DND-41 (cell line): ENCODE measurements around the gene DNMT3L.
"Not testable (repeated sequence)": the region's sequence is repeated elsewhere in the genome, so short reads cannot be mapped to it uniquely, and the experiment has no call there.

Experiments
- EZH2 ChIP-seq: IDR thresholded peaks from 3 replicates; pipeline ENCODE4 v1.6.1; 2012; ENCODE audit warnings: borderline replicate concordance, low read depth, mild to moderate bottlenecking, moderate library complexity, low read length, inconsistent platforms; ENCODE audit not compliant: severe bottlenecking
- TF ChIP-seq, protein P1 (sequence below): IDR thresholded peaks from 2 replicates; pipeline ENCODE4 v1.5.1; 2012; ENCODE audit warnings: borderline replicate concordance, low read length, moderate library complexity, mild to moderate bottlenecking; ENCODE audit not compliant: poor library complexity, severe bottlenecking; ENCODE audit errors: extremely low read depth

DNA sequence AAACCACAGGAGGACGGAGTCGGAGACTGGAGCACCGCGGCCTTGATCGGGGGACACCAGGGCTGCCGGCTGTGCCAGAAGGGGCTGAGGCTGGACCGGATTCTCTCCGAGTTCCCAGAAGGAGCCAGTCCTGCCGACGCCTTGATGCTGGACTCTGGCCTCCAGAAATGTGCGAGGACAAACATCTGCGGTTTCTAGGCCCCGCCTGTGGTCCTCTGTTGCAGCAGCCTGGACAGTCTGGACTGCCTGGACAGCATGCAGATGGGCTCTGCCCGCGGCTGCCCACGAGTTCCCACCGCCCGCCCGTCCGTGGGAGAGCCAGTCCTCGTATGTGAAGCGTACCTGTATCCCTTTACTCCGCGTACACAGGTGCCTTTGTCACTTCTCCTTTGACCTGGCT is 55.5 kb downstream of the DNMT3L start:
- TF ChIP-seq, protein P1, sequence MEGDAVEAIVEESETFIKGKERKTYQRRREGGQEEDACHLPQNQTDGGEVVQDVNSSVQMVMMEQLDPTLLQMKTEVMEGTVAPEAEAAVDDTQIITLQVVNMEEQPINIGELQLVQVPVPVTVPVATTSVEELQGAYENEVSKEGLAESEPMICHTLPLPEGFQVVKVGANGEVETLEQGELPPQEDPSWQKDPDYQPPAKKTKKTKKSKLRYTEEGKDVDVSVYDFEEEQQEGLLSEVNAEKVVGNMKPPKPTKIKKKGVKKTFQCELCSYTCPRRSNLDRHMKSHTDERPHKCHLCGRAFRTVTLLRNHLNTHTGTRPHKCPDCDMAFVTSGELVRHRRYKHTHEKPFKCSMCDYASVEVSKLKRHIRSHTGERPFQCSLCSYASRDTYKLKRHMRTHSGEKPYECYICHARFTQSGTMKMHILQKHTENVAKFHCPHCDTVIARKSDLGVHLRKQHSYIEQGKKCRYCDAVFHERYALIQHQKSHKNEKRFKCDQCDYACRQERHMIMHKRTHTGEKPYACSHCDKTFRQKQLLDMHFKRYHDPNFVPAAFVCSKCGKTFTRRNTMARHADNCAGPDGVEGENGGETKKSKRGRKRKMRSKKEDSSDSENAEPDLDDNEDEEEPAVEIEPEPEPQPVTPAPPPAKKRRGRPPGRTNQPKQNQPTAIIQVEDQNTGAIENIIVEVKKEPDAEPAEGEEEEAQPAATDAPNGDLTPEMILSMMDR, result not testable (repeated sequence)
- not testable (repeated sequence) for TF ChIP-seq EZH2
